ENCODE measurements around the gene TMEM240.
"Not testable (repeated sequence)": the region's sequence is repeated elsewhere in the genome, so short reads cannot be mapped to it uniquely, and the experiment has no call there.

TMEM240 gene

DNA sequence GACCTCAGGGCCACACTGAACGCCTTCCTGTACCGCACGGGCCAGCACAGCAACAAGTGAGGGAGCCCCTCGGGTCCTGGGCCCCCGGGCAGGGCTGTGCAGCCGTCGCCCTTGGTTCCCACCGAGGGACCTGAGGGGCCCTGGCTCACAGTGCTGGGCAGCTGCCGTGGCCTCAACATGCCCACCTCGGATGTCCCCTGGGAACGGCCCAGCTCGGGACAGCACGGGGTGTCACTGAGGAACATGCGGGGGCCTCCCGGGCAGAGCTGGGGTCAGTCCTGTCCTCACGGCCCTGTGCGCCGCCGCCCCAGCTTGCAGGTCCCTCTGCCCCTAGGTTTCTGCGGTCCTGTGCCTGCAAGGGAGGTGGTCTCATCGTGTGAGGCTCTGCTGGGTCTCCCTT lies 13.9 kb downstream of the TMEM240 start:
- not testable (repeated sequence) for FAIRE-seq; DNase-seq (ENCODE audit: low spot score)

DNA sequence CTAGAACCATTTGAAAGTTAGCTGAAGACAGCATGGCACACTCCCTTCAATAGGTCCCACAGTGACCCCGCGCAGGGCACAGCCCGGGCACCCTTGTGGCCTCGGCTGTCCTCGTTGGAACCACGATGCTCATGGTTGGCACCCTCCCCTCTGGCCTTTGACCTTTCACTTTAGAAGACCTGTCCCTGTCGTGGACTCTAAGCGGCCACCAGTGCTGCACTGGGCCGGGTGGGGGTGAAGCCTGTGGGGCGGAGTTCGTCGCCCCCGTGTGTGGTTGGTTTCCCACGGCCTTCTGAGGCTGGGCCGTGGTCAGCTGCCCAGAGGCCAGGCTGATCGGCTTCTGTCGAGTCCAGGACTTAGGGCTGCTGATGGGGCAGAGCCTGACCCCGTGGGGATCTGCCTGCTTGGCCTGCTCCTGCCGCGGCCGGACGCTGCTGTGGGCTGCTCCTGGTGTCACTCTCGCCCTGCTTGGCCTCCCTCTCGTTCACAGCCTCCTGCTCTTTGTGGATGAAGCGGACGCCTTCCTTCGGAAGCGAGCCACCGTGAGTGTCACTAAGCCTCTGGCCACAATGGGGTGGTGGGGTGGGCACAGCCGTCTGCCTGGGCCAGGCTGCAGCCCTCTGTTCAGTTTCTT lies 15.6 kb downstream of the TMEM240 start:
- FAIRE-seq; DNase-seq (ENCODE audit: low spot score): not testable (repeated sequence)

DNA sequence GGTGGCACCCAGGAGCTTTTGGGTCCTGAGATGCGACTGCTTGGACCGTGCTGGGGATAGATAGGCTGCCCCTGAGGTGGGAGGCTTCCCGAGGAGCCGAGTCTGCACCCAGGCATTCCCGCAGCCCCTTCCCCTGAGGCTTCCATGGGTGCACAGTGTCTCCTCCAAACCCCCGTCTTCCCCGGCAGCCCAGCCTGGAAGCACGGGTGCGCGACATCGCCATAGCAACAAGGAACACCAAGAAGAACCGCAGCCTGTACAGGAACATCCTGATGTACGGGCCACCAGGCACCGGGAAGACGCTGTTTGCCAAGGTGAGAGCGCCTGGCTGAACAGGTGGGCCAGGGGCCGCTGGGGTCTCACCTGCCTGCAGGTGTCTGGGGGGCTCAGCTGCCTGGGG lies 16.8 kb downstream of the TMEM240 start:
- not testable (repeated sequence) for FAIRE-seq; DNase-seq (ENCODE audit: low spot score)

DNA sequence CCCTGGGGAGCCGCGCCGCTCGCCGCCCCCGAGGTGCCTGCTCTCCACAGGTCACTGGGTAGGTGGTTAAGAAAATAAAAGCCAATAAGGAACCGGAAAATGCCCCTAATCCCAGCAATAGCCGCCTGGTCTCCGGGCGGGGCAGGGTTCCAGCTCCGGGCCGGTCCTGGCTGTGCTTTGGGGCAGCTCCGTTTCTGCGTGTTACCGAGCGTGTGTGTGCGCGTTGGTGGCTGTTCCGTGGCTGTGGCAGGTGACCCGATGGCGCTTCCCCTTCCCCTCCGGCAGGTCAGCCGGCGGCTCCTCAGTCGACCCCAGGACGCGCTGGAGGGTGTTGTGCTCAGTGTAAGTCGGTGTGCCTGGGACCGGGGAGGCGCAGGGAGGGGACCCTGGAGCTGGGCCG lies 17.2 kb downstream of the TMEM240 start:
- not testable (repeated sequence) for DNase-seq (ENCODE audit: low spot score); FAIRE-seq

DNA sequence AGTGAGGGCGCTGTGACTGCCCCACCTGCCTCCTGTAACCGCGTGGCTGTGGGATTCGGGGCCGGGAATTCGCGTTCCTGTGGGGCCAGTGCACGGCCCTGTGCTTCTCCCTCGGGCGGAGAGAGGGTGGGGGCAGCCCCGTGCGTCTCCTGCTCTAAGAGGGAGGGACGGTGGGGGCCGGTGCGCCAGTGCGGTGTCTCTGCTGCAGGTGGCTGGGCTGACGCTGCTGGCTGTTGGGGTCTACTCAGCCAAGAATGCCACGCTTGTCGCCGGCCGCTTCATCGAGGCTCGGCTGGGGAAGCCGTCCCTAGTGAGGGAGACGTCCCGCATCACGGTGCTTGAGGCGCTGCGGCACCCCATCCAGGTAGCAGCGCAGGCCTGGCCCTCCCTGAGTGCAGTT lies 17.9 kb downstream of the TMEM240 start:
- DNase-seq (ENCODE audit: low spot score); FAIRE-seq: not testable (repeated sequence)

DNA sequence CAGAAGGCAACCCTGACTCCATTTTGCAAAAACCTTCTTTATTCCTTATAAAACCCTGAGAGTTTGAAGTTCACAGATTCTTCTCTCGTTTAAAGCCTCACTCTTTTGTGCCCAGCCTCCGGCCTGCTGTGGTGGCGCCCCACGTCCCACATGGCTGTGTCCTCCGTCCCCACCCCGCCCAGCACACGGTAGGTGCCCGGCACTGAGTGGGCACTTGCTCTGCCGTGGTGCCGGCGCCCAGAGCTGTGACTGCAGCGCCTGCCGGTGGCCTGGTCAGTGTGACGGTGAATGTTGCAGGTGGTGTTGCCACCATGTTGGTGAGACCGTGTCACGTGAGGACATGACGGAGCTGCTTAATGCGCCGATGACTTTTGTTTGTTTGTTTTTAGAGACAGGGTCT lies 19.1 kb downstream of the TMEM240 start:
- no peak for FAIRE-seq

DNA sequence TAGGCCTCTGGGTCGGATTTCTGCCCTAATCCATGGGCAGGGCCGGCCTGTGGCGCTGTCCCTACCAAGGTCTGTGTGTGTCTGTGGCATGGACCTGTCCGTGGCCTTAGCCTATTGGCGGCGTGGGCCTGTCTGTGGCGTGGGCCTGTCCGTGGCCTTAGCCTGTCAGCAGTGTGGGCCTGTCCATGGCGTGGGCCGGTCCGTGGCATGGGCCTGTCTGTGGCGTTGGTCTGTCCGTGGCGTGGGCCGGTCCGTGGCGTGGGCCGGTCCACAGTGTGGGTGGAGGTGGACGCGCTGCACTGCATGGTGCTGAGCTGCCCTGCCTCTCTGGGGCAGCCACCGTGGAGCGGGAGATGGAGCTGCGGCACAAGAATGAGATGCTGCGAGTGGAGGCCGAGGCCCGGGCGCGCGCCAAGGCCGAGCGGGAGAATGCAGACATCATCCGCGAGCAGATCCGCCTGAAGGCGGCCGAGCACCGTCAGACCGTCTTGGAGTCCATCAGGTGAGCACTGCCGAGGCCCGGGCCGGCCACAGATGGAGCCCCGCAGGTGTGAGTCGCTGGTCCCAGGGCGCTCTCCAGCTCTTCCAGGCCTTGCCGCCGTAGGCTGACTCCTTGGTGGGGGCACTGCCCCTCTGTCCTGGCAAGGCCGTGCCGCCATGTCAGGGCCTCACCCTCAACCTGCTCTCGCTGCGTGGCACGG lies 20.5 kb downstream of the TMEM240 start:
- not testable (repeated sequence) for DNase-seq (ENCODE audit: low spot score); FAIRE-seq

More for the DNA sequence above, 19.1 kb downstream of the TMEM240 start:
- no peak for DNase-seq (ENCODE audit: low spot score)

DNA sequence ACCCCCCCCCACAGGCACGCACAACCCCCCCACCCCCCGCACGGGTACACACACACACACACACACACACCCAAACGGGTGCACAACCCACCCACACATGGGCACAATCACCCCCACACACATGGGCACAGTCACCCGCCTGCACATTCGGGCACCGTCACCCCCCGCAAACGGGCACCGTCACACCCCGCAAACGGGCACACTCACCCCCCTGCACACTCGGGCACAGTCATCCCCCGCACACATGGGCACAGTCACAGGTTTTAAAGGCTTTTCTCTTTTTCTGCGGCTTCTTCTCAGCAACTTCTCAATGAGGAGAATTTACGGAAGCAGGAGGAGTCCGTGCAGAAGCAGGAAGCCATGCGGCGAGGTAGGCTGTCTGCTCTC lies 21.8 kb downstream of the TMEM240 start:
- not testable (repeated sequence) for DNase-seq (ENCODE audit: low spot score); FAIRE-seq

DNA sequence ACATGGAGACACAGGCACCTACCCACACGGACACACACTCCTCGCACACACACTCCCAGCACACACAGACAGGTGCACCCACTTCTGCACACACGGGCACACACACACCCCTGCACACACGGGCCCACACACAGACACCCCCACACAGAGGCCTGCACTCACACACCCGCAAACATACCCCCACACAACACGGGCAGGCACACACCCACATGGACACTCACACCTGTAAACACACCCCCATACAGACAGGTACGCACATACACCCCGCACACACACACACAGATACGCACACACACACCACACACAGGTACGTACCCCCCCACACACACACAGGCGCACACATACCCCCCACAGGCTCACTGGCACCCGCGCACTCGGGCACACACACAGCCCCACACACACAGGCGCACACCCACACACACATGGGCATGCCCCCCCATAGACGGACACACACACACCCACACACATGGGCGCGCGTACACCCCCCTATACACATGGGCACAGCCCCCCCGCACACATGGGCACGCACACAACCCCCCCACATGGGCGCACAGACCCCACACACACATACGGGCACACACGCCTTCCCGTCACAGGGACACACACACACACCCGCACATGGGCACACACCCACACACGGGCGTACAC lies 22.3 kb downstream of the TMEM240 start:
- DNase-seq (ENCODE audit: low spot score) (no peak), FAIRE-seq (no peak)

DNA sequence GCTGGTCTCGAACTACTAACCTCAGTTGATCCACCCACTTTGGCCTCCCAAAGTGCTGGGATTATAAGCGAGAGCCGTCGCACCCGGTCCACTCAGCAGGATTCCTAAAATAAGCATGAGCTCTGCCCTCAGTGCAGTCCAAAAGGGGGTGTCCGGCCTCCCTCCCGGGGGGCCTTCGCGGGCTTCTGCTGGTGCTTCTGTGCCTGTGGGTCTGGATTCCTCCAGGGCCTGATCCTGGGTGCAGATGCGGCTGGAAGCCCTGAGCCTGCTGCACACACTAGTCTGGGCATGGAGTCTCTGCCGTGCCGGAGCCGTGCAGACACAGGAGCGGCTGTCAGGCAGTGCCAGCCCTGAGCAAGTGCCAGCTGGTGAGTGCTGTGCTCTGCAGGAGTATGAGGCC lies 23.5 kb downstream of the TMEM240 start:
- FAIRE-seq; DNase-seq (ENCODE audit: low spot score): not testable (repeated sequence)

DNA sequence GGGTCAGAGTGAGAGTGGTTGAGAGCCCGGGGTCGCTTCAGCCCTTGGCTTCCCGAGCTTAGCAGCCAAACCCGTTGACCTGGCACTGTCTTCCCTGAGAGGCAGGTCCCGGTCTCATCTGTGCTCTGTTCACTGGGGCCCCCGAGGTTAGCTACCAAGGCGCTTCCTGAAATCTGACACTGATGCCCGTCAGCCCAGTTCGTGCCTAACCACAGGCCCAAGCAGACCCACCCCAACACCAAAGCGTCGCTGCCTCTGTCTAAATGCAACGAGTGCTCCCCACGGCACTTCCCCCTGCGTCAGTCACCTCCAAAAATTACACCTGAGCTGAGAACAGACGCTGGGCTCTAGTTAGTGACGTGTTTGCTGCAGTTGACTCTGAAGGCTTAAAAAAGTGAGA lies 26.0 kb downstream of the TMEM240 start:
- not testable (repeated sequence) for DNase-seq (ENCODE audit: low spot score); FAIRE-seq

DNA sequence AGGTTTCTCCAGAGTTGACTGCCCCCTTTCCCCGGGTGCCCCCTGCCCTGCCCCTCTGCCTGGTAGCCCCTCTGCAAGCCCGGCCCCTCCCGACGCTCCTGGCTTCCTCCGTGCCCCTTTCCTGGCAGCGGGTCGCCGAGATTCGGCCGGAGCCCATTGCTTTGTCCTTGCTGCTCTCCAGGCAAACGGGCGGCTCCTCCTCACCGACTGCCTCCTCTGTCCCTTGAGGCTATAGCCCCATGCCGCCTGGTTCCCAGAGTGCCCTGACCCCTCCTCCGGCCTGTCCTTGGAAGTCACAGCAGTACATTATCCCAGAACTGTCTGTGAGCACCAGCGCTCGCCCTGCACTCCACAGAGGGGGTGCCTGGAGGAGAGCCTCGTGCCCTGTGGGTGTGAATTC lies 26.7 kb downstream of the TMEM240 start:
- FAIRE-seq; DNase-seq (ENCODE audit: low spot score): not testable (repeated sequence)

DNA sequence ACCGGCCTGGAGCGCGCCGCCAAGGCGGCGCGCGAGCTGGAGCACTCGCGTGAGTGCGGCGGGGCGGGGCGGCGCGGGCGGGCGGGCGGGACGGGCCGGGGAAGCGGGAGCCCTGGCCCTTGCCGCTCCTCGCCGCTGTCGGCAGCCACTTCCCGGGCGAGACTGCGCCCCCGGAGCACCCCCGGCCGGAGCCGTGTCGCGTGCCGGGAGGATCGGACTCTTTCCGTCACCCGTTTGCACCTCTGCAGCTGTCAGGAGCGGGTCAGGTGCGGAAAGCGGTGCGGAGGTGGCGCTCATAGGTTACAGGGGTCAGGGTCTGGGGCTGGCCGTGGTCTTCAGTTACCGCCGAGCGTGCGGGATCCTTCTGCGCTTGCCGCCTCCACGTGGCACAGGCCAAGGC lies 28.0 kb downstream of the TMEM240 start:
- FAIRE-seq; DNase-seq (ENCODE audit: low spot score): not testable (repeated sequence)

DNA sequence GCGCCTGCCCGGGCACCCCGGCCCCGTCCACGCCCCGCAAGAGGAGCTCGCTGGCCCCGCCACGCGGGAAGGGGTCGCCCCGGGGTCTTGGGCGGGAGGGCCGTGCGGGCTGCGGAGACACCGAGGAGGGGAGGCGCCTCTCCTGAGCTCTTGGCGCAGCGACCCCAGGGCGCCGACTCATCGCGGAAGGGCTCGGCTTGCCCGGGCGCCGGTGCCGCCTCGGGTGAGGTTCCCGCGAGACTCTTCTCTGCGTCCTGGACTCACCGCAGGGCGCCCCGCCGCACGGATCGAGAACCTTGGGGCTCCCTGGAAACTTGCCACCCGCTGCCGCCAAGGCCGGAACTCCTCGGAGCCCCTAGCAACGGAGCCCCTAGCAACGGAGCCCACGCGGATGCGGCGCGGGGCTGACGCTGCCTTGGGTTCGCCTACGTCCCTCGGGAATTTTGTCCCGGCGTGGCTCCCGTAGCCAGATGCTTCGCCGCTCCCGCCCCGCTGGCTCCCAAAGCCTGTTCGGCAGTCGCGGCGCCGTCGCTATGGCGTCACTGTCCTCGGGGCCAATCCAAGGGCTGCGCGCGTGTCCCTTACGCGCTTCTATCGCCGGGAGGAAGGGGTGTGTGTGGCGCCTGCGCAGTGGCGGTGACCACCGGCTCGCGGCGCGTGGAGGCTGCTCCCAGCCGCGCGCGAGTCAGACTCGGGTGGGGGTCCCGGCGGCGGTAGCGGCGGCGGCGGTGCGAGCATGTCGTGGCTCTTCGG lies 28.7 kb downstream of the TMEM240 start, which contains the start of gene ATAD3A:
TSS of gene ATAD3A (plus strand) at position 630 of the 753 bp plus-strand sequence. CDS start at position 737, 107 bp downstream.
- FAIRE-seq: peak; percentile 35
- peak; percentile 92 for DNase-seq (ENCODE audit: low spot score)

DNA sequence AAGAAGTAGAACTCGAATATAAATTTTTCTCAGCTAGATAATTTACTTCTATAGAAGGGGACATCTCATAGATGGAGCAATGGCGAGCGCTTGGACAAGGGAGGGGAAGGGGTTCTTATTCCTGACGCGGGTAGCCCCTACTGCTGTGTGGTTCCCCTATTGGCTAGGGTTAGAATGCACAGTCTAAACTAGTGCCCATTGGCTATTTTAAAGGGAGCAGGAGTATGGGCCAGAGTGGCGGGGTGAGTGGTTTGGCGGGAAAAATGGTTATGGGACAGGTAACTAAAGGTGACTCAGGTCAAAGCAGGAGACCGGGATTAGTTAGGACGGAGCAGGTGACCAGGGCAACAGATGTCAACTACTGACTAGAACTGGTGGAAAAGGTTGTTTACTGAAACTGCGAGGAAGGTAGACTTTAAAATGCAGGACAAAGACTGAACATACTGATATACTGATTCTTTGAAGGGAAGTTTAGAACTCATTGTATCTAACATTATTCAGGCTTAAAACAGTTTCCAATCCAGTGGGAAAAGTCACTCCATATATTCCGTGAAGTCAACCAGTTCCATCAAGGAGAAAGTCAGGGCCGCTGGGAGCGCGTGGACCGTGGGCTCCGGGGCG lies 29.4 kb downstream of the TMEM240 start:
- FAIRE-seq: no peak
- peak; percentile 17 for DNase-seq (ENCODE audit: low spot score)

DNA sequence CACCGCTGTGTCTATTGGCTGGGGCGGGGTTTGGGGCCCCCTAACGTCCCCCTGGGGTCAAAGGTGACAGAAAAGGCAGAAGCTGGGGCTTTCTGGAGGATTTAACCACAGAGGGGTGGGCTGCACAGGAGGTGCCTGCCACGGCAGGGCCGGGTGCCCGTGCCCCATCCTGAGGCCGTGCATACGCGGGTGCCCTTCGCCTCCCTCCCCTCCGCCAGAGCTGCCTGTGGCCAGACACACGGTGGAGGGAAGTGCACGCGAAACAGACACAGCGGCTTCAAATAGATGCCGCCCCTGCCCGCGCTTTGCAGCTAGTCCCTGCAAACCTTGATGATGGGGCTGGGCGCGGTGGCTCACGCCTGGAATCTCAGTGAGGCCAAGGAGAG lies 31.0 kb downstream of the TMEM240 start:
- FAIRE-seq; DNase-seq (ENCODE audit: low spot score): not testable (repeated sequence)

DNA sequence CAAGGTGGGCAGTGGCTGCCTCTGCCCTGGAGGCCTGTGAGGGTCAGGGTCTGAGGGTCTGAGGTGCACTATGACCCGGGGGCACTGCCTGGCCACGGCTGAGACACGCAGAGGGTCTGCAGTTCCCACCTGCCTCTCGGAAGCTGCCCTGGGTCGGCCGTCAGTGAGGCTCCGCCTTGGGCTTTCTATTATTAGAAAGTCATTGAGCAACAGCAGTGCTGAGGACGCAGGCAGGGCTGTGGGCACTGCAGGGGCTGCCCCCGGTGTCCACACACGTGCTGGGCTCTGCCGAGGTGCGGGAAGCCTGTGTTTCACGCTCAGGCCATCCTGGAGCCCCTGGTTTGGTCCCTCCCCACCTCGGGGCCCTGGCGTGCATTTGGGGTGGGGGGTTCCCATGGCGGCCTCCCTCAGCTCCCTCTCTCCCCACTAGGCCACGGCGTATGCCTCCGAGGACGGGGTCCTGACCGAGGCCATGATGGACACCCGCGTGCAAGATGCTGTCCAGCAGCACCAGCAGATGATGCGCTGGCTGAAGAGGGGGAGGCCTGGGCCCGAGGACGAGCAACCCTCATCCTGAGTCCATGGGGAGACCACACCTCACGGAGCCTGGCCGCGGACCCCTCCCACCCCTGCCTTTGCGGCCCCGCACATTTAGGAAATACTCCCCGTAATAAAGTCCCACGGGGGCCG lies 31.5 kb downstream of the TMEM240 start:
- not testable (repeated sequence) for FAIRE-seq; DNase-seq (ENCODE audit: low spot score)

DNA sequence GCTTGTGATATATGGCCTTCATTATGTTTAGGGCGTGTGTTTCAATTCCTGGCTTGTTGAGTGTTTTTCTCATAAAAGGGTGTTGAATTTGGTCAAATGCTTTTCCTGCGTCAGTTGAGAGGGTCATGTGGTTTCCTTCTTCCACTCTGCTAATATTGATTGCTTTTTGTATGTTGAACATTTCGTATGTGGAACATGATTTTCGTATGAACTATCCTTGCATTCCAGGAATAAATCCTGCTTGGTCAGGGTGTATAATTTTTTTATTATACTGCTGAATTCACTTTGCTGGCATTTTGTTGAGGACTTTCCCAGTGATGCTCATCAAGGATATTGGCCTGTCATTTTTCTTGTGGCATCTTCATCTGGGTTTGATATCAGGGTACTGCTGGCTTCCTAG lies 33.1 kb downstream of the TMEM240 start:
- DNase-seq (ENCODE audit: low spot score): no peak
- FAIRE-seq: no peak

DNA sequence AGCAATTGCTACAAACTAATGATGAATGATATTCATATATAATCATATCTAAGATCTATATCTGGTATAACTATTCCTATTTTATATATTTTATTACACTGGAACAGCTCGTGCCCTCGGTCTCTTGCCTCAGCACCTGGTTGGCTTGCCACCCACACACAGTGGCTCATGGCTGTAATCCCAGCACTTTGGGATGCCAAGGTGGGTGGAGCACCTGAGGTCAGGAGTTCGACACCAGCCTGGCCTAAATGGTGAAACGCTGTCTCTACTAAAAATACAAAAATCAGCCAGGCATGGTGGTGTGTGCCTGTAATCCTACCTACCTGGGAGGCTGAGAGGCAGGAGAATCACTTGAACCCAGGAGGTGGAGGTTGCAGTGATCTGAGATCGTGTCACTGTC lies 34.6 kb downstream of the TMEM240 start:
- FAIRE-seq; DNase-seq (ENCODE audit: low spot score): not testable (repeated sequence)

DNA sequence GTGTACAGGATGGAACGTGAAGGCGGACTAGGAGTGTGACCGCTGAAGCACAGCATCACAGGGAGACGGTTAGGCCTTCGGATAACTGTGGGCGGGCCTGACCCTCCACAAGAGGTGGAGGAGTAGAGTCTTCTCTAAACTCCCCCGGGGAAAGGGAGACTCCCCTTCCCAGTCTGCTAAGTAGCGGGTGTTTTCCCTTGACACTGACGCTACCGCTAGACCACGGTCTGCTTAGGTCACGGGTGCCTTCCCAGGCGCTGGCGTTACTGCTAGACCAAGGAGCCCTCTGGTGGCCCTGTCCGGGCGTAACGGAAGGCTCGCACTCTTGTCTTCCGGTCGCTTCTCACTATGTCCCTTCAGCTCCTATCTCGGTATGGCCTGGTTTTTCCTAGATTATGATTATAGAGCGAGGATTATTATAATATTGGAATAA lies 35.0 kb downstream of the TMEM240 start:
- peak; percentile 39 for DNase-seq (ENCODE audit: low spot score)
- peak; percentile 83 for FAIRE-seq

Measured in RCC 7860 (cell line).